Right lobe of liver (tissue), 4 donors: Measurements from ENCODE around the gene QSOX1.

Experiments
- CTCF ChIP-seq, 4 donors: fragments of 200-600 bp in 3 of 4; fragments of 450-650 bp in 1 of 4; IDR thresholded peaks; one replicate each; pipeline versions ENCODE4 v1.5.1 to v1.8.0; 2016 to 2022; ENCODE audit warnings: antibody characterized with exemption in 4 of 4, mild to moderate bottlenecking in 2 of 4
- POLR2A ChIP-seq: fragments of 450-650 bp; IDR thresholded peaks from one replicate; pipeline ENCODE4 v1.6.1; 2017; ENCODE audit warnings: antibody characterized with exemption, mild to moderate bottlenecking
- donor health status: DM: no; HTN: no; CAD: no.
- donor health status: DM: no; HTN: no; CAD: no.
- donor health status: DM: no; HTN: yes; CAD: no.

- no peak for TF ChIP-seq CTCF (IDR thresholded peaks at IDR 0.05)
- TF ChIP-seq POLR2A: no peak
These were observed 13.2 kb downstream of the QSOX1 start for GRCh38 chr1:180167721-180168467.
